HG03520 (cell line): ENCODE results near the gene KIF9.
"Not testable (repeated sequence)": the region's sequence is repeated elsewhere in the genome, so short reads cannot be mapped to it uniquely, and the experiment has no call there.

Source experiments
- ATAC-seq: cut with Tn5 transposase; IDR thresholded peaks from one replicate; pipeline ENCODE4 v1.9.1; 2021; ENCODE audit warnings: mild to moderate bottlenecking, moderate library complexity; ENCODE audit not compliant: unreplicated experiment

KIF9 gene

GRCh38 chr3:47295322-47295721, 12.7 kb upstream of the KIF9 start:
- no peak for ATAC-seq

- no peak for ATAC-seq
These were observed 11.8 kb upstream of the KIF9 start for GRCh38 chr3:47294392-47294791.

DNA sequence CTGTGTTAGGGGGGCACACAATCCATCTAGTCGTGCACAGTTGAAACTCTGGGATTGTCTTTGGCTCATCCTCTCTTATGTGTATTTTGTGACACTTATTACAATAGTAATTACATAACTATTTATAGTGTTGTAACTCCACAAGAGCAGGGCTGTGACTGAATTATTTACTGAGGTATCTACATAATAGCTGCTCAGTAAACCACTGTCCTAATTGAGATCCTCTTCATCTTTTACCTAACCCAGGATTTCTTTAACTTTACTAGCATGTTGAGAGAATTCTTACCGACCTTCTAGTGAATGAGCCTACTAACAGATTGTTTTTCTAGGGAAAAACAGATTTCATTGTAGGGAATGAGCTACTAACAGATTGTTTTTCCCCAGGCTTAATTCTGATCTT, 11.2 kb upstream of the KIF9 start:
- ATAC-seq = no peak

- not testable (repeated sequence) for ATAC-seq
These were observed 9.3 kb upstream of the KIF9 start for GRCh38 chr3:47291754-47292420.

DNA sequence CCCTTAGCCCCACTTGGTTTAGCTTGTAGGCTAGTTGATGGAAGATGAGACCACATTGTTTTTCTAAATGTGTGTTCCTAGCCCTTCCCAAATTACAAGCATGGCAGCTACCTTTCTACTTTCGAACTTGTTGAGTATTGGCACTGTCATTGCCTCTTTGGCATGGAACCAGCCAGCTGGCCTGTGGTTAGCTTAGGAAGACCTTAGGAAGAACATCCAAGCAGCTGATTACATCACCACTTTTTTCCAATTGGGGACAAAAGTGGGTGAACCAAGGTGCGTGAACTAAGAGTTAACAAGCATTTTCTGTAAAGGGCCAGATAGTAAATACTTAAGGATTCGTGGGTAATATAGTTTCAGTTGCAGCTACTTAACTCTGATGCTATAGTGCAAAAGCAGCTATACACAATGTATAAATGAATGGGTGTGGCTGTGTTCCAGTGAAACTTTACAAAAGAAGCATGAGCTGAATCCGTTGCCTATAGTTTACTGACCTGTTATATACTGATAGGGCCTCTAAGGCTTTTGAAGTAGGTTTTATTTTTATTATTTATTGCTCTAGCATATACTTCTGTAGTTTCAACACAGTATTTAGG, 8.7 kb upstream of the KIF9 start:
- no peak for ATAC-seq

DNA sequence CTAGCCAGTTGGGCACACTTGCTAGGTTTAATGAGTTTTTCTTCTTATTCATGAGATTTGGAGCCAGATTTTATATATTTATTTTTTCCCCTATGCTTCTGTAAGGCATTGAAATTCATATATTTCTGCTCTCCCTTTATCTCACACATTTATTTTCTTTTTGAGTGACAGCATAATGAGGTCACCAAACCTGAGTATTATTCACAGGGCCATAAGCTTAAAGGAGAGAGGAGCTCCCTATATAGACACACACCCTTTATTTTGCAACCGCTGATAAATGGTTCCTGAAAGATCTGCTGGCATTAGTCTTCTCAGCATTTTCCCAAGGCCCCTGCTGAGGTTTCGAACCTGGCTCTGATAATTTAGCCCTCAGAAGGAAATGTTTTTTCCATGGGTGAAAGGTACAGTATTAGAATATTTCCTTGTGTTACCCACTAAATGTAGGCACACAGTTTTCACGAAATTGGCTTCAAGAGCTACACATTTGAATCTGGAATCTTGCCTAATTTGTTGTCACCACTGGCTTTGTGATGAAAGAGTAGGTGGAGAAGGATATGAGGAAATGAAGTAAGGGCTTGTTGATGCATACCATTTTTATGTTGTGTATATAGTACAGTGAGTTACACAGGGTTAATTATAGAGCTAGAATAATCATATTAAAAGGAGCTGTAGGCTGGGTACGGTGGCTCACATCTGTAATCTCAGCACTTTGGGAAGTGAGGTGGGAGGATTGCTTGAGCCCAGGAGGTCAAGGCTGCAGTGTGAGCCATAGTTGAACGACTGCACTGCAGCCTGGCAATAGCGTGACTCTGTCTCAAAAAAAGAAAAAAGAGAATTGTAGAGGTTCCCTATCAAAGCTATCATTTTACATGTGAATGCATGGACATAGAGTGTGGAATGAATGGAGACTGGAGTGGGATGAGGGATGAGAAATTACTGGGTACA, 6.6 kb upstream of the KIF9 start:
- no peak for ATAC-seq

DNA sequence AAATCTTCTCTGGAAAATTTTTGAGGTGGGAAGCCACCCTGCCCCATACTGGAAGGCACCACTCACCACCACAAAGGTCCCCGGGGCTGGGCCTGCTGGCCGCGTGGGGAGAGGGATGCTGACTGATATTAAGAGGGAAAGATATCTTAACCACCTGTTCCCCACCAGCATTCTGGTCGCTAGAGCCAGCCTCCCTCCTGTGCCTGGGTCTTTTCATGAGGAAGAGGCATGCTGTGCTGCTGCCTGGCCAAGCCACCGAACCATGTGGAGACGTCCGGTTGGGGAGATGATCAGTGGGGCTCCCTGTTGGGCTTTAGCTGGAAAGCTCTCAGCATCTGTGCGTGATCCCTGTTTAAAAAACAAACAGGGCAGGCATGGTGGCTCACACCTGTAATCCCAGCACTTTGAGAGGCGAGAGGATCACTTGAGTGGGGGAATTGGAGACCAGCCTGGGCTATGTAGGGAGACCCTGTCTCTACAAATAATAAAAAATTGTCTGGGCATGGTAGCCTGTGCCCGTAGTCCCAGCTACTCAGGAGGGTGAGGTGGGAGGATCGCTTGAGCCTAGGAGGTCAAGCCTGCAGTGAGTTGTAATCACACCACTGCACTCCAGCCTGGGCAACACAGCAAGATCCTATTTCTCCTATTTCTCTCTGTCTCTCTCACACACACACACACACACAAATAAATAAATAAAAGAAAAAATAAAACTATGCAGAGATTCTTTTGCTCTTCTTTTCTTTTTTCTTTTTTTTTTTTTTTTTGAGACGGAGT, 1.2 kb upstream of the KIF9 start:
- no peak for ATAC-seq

GRCh38 chr3:47283193-47283537, 566 bp upstream of the KIF9 start:
- ATAC-seq = no peak

- ATAC-seq = no peak
These were observed 2.1 kb downstream of the KIF9 start for GRCh38 chr3:47280519-47280918.

- no peak for ATAC-seq
These were observed 6.0 kb downstream of the KIF9 start for GRCh38 chr3:47276558-47276957.

GRCh38 chr3:47274652-47275051, 7.9 kb downstream of the KIF9 start:
- ATAC-seq = no peak

GRCh38 chr3:47273564-47273963, 9.0 kb downstream of the KIF9 start:
- no peak for ATAC-seq

GRCh38 chr3:47270526-47270925, 12.1 kb downstream of the KIF9 start:
- ATAC-seq = no peak

DNA sequence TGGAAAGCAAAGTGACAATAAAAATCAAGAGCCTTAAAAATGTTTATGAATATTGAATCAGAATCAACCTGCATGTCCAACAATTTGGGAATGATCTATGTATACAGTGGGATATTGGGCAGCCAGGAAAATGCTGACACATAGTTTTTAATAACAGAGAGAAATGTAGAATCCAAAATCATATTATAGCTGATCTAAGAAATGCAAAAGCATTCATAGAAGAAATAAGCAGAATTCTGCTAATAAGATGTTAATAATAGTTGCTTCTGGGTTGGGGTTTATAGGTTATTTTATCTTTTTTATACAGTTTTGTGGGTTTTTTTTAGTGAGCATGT, 15.1 kb downstream of the KIF9 start:
- ATAC-seq = no peak

DNA sequence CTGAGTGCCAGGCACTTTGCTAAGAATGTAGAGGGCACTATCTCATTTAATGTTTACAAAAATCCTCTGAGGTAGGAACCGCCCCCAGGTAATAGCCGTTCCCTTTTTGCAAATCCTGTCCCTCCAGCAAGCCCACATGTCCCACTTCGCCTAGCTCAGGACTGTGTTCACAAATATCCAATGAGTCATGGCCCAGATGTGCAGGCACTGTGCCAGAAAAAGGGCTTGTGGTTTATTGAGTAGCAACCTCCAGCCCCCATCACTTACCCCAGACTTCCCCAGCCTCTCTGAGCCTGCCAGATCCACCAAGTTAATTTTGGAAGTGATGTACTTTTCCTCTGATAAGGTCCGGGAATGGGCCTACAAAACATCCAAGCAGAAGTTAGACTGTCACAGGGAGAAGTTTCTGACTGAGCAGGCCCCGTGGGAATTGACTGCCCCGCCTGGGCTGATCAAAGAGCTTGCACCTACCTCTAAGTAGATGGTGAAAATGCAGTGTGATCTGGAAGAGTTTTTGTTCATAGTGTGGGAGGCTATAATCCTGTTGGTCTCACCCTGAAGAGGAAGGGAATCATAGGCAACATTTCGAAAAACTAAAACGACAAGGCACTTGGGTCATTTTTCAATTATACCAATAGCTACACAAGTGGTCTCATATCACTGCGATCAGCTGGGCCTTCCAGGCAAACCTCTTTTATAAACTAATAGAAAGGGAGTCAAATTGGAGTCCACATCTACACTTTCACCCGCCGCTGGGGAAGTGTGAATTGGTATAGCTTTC, 15.7 kb downstream of the KIF9 start:
- no peak for ATAC-seq

GRCh38 chr3:47265725-47266428, 16.7 kb downstream of the KIF9 start:
- no peak for ATAC-seq

GRCh38 chr3:47265008-47265407, 17.6 kb downstream of the KIF9 start:
- ATAC-seq = no peak

DNA sequence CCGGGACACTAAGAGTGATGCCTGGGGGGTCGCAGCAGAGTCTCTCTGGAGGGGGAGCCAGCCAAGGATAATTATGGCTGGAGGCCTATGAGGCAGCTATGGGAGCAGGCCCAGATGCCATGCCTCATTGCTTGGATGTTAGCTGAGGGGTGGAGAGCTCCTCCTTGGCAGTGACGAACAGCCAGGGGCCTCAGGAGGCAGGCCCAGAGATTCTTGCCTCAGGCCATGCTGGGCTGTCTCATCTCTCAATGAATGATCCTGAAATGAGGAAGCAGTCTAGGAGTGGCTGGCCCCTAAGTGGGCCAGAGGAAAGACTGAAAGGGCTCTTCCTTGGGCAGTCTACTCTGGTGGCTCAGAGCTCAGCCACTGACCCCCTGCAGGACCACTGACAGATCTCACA, 21.3 kb downstream of the KIF9 start:
- no peak for ATAC-seq

DNA sequence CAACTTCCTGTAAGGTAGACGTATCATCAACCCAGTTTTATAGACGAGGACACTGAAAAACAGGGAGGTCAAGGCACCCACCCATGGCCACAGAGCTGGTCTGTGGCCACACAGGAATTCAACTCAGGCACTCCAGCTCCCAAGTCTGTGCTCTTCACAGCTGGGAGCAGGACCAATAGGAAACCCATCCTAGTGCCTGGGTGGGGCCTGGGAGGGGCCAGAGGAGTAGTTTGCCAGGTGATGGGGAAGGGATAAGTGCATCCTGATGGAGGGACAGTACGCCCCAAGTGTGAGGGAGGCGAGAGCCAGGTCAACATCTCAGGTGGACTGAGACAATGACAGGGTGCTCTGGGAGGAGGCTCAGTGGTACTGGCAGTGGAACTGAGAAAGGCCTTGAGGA, 22.0 kb downstream of the KIF9 start:
- no peak for ATAC-seq

- ATAC-seq = no peak
These were observed 23.5 kb downstream of the KIF9 start for GRCh38 chr3:47259114-47259513.
